ENCODE measurements around the gene ZC3H7B. TPM values are rescaled to one million over a fixed set of nuclear protein-coding genes. Genes with fewer than 3 reads are reported as not detected.

The ZC3H7B gene
- total RNA-seq, 1 experiment from 2014 or later, result 42.0 TPM

- ATAC-seq, result no peak
- no TSS peak for BruUV-seq (replicated peaks)
- no peaks in the 10 kb centered on the region for H3K9me3 ChIP-seq (ENCODE audit: control insufficient read depth in 1 of 2, insufficient read depth in 1 of 2, low read depth in 1 of 2, low read length in 2 of 2)
- peak overlapping the region; percentile 89 to 92 for H3K4me3 ChIP-seq (replicated peaks in 1 of 2; ENCODE audit: low read depth in 1 of 2, low read length in 2 of 2)
- H3K27me3 ChIP-seq (ENCODE audit: insufficient read depth, low read length), result no peaks in the 10 kb centered on the region
- ChIA-PET RAD21 (ENCODE audit: low non-redundant PET in 1 of 2, low total read pairs in 2 of 2, uncharacterized antibody in 2 of 2, unreplicated experiment in 2 of 2) (no interaction called here), POLR2A (no interaction called here), CTCF (no interaction called here)
- no peaks in the 10 kb centered on the region for H4K20me1 ChIP-seq (ENCODE audit: insufficient read depth)
- no peak for DNase-seq (ENCODE audit: low read depth, low spot score)
- H3K36me3 ChIP-seq (ENCODE audit: control insufficient read depth in 1 of 2, insufficient read depth in 2 of 2, low read length in 2 of 2), result peaks cover 22 to 44% of the 10 kb centered on the region in 2 experiments
- no peaks in the 10 kb centered on the region for H3K9me2 ChIP-seq (ENCODE audit: insufficient read depth)
- TF ChIP-seq CTCF (IDR thresholded peaks at IDR 0.05 in 2 of 3, conservative IDR thresholded peaks at IDR 0.05 in 1 of 3; ENCODE audit: borderline replicate concordance in 1 of 3, insufficient read depth in 1 of 3, low read depth in 2 of 3, low read length in 2 of 3) (no peak), ZNF274 (IDR thresholded peaks at IDR 0.05; ENCODE audit: low read depth, low read length) (no peak), EZH2 (IDR thresholded peaks at IDR 0.05) (no peak), EZH2phosphoT487 (IDR thresholded peaks at IDR 0.05; ENCODE audit: borderline replicate concordance) (no peak), SRF (IDR thresholded peaks at IDR 0.05; ENCODE audit: low read depth) (no peak), SIN3A (IDR thresholded peaks at IDR 0.05; ENCODE audit: low read depth) (no peak), FOSL1 (IDR thresholded peaks at IDR 0.05; ENCODE audit: low read depth) (no peak), YY1 (IDR thresholded peaks at IDR 0.05; ENCODE audit: extremely low read depth, insufficient replicate concordance, low read depth, low read length) (no peak), POLR2AphosphoS5 (IDR thresholded peaks at IDR 0.05; ENCODE audit: low read depth, low read length) (no peak), CEBPB (IDR thresholded peaks at IDR 0.05; ENCODE audit: low read depth) (no peak), ELF1 (IDR thresholded peaks at IDR 0.05; ENCODE audit: borderline replicate concordance, low read depth) (no peak), JUND (IDR thresholded peaks at IDR 0.05) (no peak), ZBTB33 (IDR thresholded peaks at IDR 0.05; ENCODE audit: extremely low read depth, insufficient replicate concordance, low read length) (no peak)
- peak overlapping the region; percentile 79 for H3K4me2 ChIP-seq (ENCODE audit: low read length)
- peaks cover 64% of the 10 kb centered on the region for H3K79me2 ChIP-seq (ENCODE audit: insufficient read depth, low read length)
- peak overlapping the region; percentile 92 for H3K27ac ChIP-seq (ENCODE audit: low read depth, low read length)
- H2AFZ ChIP-seq (ENCODE audit: low read depth, low read length, poor library complexity, severe bottlenecking), result no peak overlapping the region
- intact Hi-C loops (cut with micrococcal nuclease), result no loop called here
- peaks cover 28 to 43% of the 10 kb centered on the region in 2 experiments for H3K4me1 ChIP-seq (ENCODE audit: control insufficient read depth in 1 of 2, insufficient read depth in 2 of 2, low read length in 2 of 2)
- H3K9ac ChIP-seq (ENCODE audit: low read length), result peak overlapping the region; percentile 96
Observed at GRCh38 chr22:41284465-41284864, 16.9 kb upstream of the ZC3H7B start.

Data from HCT116 (cell line).